Measurements from ENCODE around the gene CCDC57. TPM values are rescaled to one million over a fixed set of nuclear protein-coding genes. Genes with fewer than 3 reads are reported as not detected.

The CCDC57 gene
- polyA plus RNA-seq, 1 donor from 2014 or later = 70.9 TPM

DNA sequence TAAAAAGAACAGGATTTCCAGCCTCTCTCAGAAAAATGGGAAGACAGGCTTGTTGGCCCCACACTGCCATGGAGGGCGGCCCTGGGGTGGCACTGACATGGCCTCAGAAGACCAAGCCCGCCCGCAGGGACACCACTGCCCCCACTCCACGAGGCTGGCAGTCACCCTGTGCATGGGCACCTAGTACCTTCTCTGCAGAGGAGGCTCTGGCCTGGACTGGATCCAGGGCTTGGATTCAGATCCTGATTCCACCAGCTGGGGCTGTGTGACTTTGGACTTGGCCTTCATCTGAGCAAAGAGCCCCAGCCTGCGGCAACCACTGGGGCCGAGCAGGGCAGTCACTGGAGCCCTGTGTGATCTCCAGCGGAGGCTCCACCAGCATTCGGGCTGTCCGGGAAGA is 97.8 kb downstream of the CCDC57 start:
- no peak overlapping the region for H3K4me2 ChIP-seq (ENCODE audit: low read length)
- H3K9me3 ChIP-seq (ENCODE audit: low read length) = no peaks in the 10 kb centered on the region
- H3F3A ChIP-seq (ENCODE audit: insufficient read depth, low read length, poor library complexity, severe bottlenecking) = no peaks in the 10 kb centered on the region
- no peaks in the 10 kb centered on the region for H3K27me3 ChIP-seq (ENCODE audit: insufficient read depth, low read depth, low read length)
- no peak overlapping the region for H3K27ac ChIP-seq (ENCODE audit: low read length)
- no peaks in the 10 kb centered on the region for H3K9me2 ChIP-seq (ENCODE audit: insufficient read depth, low read length)
- no peaks in the 10 kb centered on the region for H3K79me2 ChIP-seq (replicated peaks; ENCODE audit: insufficient read depth, low read length)
- no peak overlapping the region for H3K9ac ChIP-seq (ENCODE audit: low read length)
- H2AFZ ChIP-seq (ENCODE audit: low read depth, low read length) = no peak overlapping the region
- H4K20me1 ChIP-seq (ENCODE audit: insufficient read depth) = no peaks in the 10 kb centered on the region
- H3K4me3 ChIP-seq (ENCODE audit: low read length) = no peak overlapping the region
- no peak for TF ChIP-seq EP300 (conservative IDR thresholded peaks at IDR 0.05; ENCODE audit: poor library complexity, severe bottlenecking)
- TF ChIP-seq RAD21 (conservative IDR thresholded peaks at IDR 0.05) = no peak
- no peak for TF ChIP-seq EZH2 (IDR thresholded peaks at IDR 0.05; ENCODE audit: borderline replicate concordance, insufficient read depth, low read length, poor library complexity, severe bottlenecking)
- TF ChIP-seq, protein P1, sequence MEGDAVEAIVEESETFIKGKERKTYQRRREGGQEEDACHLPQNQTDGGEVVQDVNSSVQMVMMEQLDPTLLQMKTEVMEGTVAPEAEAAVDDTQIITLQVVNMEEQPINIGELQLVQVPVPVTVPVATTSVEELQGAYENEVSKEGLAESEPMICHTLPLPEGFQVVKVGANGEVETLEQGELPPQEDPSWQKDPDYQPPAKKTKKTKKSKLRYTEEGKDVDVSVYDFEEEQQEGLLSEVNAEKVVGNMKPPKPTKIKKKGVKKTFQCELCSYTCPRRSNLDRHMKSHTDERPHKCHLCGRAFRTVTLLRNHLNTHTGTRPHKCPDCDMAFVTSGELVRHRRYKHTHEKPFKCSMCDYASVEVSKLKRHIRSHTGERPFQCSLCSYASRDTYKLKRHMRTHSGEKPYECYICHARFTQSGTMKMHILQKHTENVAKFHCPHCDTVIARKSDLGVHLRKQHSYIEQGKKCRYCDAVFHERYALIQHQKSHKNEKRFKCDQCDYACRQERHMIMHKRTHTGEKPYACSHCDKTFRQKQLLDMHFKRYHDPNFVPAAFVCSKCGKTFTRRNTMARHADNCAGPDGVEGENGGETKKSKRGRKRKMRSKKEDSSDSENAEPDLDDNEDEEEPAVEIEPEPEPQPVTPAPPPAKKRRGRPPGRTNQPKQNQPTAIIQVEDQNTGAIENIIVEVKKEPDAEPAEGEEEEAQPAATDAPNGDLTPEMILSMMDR (IDR thresholded peaks at IDR 0.05; ENCODE audit: poor library complexity, severe bottlenecking) = no peak
- TF ChIP-seq SMC3 (conservative IDR thresholded peaks at IDR 0.05; ENCODE audit: poor library complexity) = no peak
- H3K36me3 ChIP-seq (ENCODE audit: insufficient read depth, low read length) = no peaks in the 10 kb centered on the region

DNA sequence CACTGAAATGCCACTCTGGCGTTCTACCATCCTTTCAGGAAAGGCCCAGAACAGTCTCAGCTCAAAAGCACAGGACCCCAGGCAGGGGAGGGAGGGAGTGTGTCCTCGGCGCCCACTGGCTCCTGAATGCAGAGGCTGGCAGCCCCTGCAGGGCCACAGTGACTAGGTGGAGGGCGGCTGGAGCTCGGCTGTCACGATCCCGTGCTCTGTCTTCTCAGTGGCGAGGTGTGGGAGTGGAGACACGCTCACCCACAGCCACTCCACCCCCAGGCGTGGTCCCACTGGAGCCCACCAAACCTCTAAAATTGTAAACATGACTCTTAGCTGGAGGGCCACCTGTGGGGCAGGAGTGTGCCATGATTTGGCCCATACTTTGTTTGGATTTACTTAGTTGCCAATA is 98.2 kb downstream of the CCDC57 start:
- H3K27me3 ChIP-seq (ENCODE audit: insufficient read depth, low read depth, low read length) = no peaks in the 10 kb centered on the region
- H2AFZ ChIP-seq (ENCODE audit: low read depth, low read length) = no peak overlapping the region
- H3K27ac ChIP-seq (ENCODE audit: low read length) = no peak overlapping the region
- H3F3A ChIP-seq (ENCODE audit: insufficient read depth, low read length, poor library complexity, severe bottlenecking) = no peaks in the 10 kb centered on the region
- no peaks in the 10 kb centered on the region for H3K79me2 ChIP-seq (replicated peaks; ENCODE audit: insufficient read depth, low read length)
- H3K4me3 ChIP-seq (ENCODE audit: low read length) = no peak overlapping the region
- H3K4me2 ChIP-seq (ENCODE audit: low read length) = no peak overlapping the region
- H3K9me2 ChIP-seq (ENCODE audit: insufficient read depth, low read length) = no peaks in the 10 kb centered on the region
- H3K9me3 ChIP-seq (ENCODE audit: low read length) = no peaks in the 10 kb centered on the region
- TF ChIP-seq, protein P2, sequence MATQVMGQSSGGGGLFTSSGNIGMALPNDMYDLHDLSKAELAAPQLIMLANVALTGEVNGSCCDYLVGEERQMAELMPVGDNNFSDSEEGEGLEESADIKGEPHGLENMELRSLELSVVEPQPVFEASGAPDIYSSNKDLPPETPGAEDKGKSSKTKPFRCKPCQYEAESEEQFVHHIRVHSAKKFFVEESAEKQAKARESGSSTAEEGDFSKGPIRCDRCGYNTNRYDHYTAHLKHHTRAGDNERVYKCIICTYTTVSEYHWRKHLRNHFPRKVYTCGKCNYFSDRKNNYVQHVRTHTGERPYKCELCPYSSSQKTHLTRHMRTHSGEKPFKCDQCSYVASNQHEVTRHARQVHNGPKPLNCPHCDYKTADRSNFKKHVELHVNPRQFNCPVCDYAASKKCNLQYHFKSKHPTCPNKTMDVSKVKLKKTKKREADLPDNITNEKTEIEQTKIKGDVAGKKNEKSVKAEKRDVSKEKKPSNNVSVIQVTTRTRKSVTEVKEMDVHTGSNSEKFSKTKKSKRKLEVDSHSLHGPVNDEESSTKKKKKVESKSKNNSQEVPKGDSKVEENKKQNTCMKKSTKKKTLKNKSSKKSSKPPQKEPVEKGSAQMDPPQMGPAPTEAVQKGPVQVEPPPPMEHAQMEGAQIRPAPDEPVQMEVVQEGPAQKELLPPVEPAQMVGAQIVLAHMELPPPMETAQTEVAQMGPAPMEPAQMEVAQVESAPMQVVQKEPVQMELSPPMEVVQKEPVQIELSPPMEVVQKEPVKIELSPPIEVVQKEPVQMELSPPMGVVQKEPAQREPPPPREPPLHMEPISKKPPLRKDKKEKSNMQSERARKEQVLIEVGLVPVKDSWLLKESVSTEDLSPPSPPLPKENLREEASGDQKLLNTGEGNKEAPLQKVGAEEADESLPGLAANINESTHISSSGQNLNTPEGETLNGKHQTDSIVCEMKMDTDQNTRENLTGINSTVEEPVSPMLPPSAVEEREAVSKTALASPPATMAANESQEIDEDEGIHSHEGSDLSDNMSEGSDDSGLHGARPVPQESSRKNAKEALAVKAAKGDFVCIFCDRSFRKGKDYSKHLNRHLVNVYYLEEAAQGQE (IDR thresholded peaks at IDR 0.05; ENCODE audit: borderline replicate concordance) = no peak
- no peak for TF ChIP-seq RAD21 (conservative IDR thresholded peaks at IDR 0.05)
- TF ChIP-seq MXI1 (conservative IDR thresholded peaks at IDR 0.05; ENCODE audit: poor library complexity, severe bottlenecking) = no peak
- TF ChIP-seq EZH2 (IDR thresholded peaks at IDR 0.05; ENCODE audit: borderline replicate concordance, insufficient read depth, low read length, poor library complexity, severe bottlenecking) = no peak
- no peak for TF ChIP-seq TAF1 (IDR thresholded peaks at IDR 0.05; ENCODE audit: low read depth)
- TF ChIP-seq, protein P1 (IDR thresholded peaks at IDR 0.05; ENCODE audit: poor library complexity, severe bottlenecking) = no peak
- no peak for TF ChIP-seq EP300 (conservative IDR thresholded peaks at IDR 0.05; ENCODE audit: poor library complexity, severe bottlenecking)
- no peak for TF ChIP-seq SMC3 (conservative IDR thresholded peaks at IDR 0.05; ENCODE audit: poor library complexity)
- no peak for TF ChIP-seq POLR2AphosphoS5 (IDR thresholded peaks at IDR 0.05)
- no peaks in the 10 kb centered on the region for H3K36me3 ChIP-seq (ENCODE audit: insufficient read depth, low read length)
- H3K9ac ChIP-seq (ENCODE audit: low read length) = no peak overlapping the region
- no peaks in the 10 kb centered on the region for H4K20me1 ChIP-seq (ENCODE audit: insufficient read depth)

Measured in neural cell (in vitro differentiated cells).